ENCODE measurements around the gene BDH2.

BDH2 gene

GRCh38 chr4:103085555-103086196, 14.0 kb downstream of the BDH2 start:
- in situ Hi-C loops (cut with MboI; ENCODE audit: low sequenced_read_pairs), result no loop called here

- in situ Hi-C loops (cut with MboI; ENCODE audit: low sequenced_read_pairs), result no loop called here
Observed at GRCh38 chr4:103079621-103080020, 20.0 kb downstream of the BDH2 start.

GRCh38 chr4:103076747-103077347, 22.8 kb downstream of the BDH2 start, which contains the start of gene SLC9B2:
Gene SLC9B2, minus strand, starts transcription at chr4:103076761. Its CDS starts 9,211 bp downstream, at chr4:103067550.
- in situ Hi-C loops (cut with MboI; ENCODE audit: low sequenced_read_pairs), result no loop called here

GRCh38 chr4:103075894-103076746, 23.5 kb downstream of the BDH2 start:
- in situ Hi-C loops (cut with MboI; ENCODE audit: low sequenced_read_pairs), result no loop called here

- in situ Hi-C loops (cut with MboI; ENCODE audit: low sequenced_read_pairs), result no loop called here
Observed at GRCh38 chr4:103075435-103075893, 24.2 kb downstream of the BDH2 start.

- in situ Hi-C loops (cut with MboI; ENCODE audit: low sequenced_read_pairs), result no loop called here
Observed at GRCh38 chr4:103074744-103075434, 24.7 kb downstream of the BDH2 start.

- in situ Hi-C loops (cut with MboI; ENCODE audit: low sequenced_read_pairs), result no loop called here
Observed at GRCh38 chr4:103073792-103074438, 25.7 kb downstream of the BDH2 start.

GRCh38 chr4:103067841-103068547, 31.6 kb downstream of the BDH2 start:
- in situ Hi-C loops (cut with MboI; ENCODE audit: low sequenced_read_pairs), result no loop called here

GRCh38 chr4:103060453-103061148, 39.0 kb downstream of the BDH2 start:
- in situ Hi-C loops (cut with MboI; ENCODE audit: low sequenced_read_pairs), result no loop called here

- in situ Hi-C loops (cut with MboI; ENCODE audit: low sequenced_read_pairs), result no loop called here
Observed at GRCh38 chr4:103054030-103054429, 45.6 kb downstream of the BDH2 start.

GRCh38 chr4:103052779-103053178, 46.9 kb downstream of the BDH2 start:
- in situ Hi-C loops (cut with MboI; ENCODE audit: low sequenced_read_pairs), result no loop called here

GRCh38 chr4:103052145-103052544, 47.5 kb downstream of the BDH2 start:
- in situ Hi-C loops (cut with MboI; ENCODE audit: low sequenced_read_pairs), result no loop called here

GRCh38 chr4:103050736-103051436, 48.7 kb downstream of the BDH2 start:
- in situ Hi-C loops (cut with MboI; ENCODE audit: low sequenced_read_pairs), result no loop called here

- in situ Hi-C loops (cut with MboI; ENCODE audit: low sequenced_read_pairs), result no loop called here
Observed at GRCh38 chr4:103046416-103047290, 53.0 kb downstream of the BDH2 start.

GRCh38 chr4:103044183-103044582, 55.5 kb downstream of the BDH2 start:
- in situ Hi-C loops (cut with MboI; ENCODE audit: low sequenced_read_pairs), result no loop called here

- in situ Hi-C loops (cut with MboI; ENCODE audit: low sequenced_read_pairs), result no loop called here
Observed at GRCh38 chr4:103036169-103036568, 63.5 kb downstream of the BDH2 start.

- in situ Hi-C loops (cut with MboI; ENCODE audit: low sequenced_read_pairs), result no loop called here
Observed at GRCh38 chr4:103032574-103032973, 67.1 kb downstream of the BDH2 start.

GRCh38 chr4:103030791-103031190, 68.8 kb downstream of the BDH2 start:
- in situ Hi-C loops (cut with MboI; ENCODE audit: low sequenced_read_pairs), result no loop called here

All from hTERT RPE-1 (cell line).